BLaER1 treated with 17β-estradiol and CSF1 and Interleukin-3, amounts not matched to agents 10 nM and 100 nM (cell line): Measurements from ENCODE around the gene SNX30.

ENCODE experiments used
- H3K27ac ChIP-seq, 11 experiments: shearing (Covaris generic); formaldehyde crosslinking; 2 replicates each; pipeline ENCODE4 v1.8.1; 2022
- H3K27me3 ChIP-seq, 11 experiments: shearing (Covaris generic); formaldehyde crosslinking; 2 replicates each; pipeline ENCODE4 v1.8.1; 2022
- H3K36me3 ChIP-seq, 11 experiments: shearing (Covaris generic); formaldehyde crosslinking; 2 replicates each; pipeline ENCODE4 v1.8.1; 2022
- H3K4me1 ChIP-seq, 10 experiments: shearing (Covaris generic); formaldehyde crosslinking; 2 replicates each; pipeline ENCODE4 v1.8.1; 2022
- H3K4me2 ChIP-seq, 11 experiments: shearing (Covaris generic); formaldehyde crosslinking; 2 replicates each; pipeline ENCODE4 v1.8.1; 2022
- H3K4me3 ChIP-seq, 10 experiments: shearing (Covaris generic); formaldehyde crosslinking; 2 replicates each; pipeline ENCODE4 v1.8.1; 2022
- H3K9ac ChIP-seq, 11 experiments: shearing (Covaris generic); formaldehyde crosslinking; 2 replicates each; pipeline ENCODE4 v1.8.1; 2022
- H3K9me3 ChIP-seq, 11 experiments: shearing (Covaris generic); formaldehyde crosslinking; replicated peaks in 1 of 11; 2 replicates each; pipeline ENCODE4 v1.8.1; 2022
- H4K20me1 ChIP-seq, 11 experiments: shearing (Covaris generic); formaldehyde crosslinking; 2 replicates each; pipeline ENCODE4 v1.8.1; 2022
- Cebpa-rat ChIP-seq, 11 experiments: shearing (Covaris generic); IDR thresholded peaks; 2 replicates each; pipeline ENCODE4 v1.8.1; 2022

SNX30 gene

GRCh38 chr9:112912636-112913035, 162.1 kb downstream of the SNX30 start:
- peaks cover 0 to 12% (median 0%) of the 10 kb centered on the region in 11 experiments; a peak in 5 of 22 replicates for H3K9me3 ChIP-seq
- H3K4me3 ChIP-seq, result no peak overlapping the region
- H3K4me2 ChIP-seq, result no peak overlapping the region
- H3K36me3 ChIP-seq, result no peaks in the 10 kb centered on the region
- no peaks in the 10 kb centered on the region for H4K20me1 ChIP-seq
- no peaks in the 10 kb centered on the region for H3K4me1 ChIP-seq
- H3K9ac ChIP-seq, result no peak overlapping the region
- TF ChIP-seq Cebpa-rat (IDR thresholded peaks at IDR 0.05), result no peak
- no peak overlapping the region for H3K27ac ChIP-seq
- no peaks in the 10 kb centered on the region for H3K27me3 ChIP-seq

DNA sequence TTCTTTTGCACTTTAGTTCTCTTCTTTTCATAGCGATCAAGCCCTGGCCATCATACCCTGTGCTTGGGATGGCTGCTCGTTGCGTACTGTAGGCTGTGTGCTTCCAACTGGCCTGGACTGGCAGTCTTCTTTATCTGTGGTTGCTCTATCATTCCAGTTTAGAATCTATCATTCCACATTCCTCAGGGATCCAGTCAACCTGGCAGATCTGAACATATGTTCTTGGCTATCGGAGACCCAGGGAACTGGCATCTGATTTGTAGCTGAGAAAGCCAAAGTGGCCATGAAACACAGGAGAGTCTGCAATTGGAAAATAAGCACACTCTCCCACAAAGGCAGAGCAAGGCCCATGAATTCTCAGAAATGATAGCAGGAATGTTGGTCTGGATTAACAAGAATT, 162.8 kb downstream of the SNX30 start:
- Histone ChIP-seq H3K9me3 (peaks cover 0 to 12% (median 0%) of the 10 kb centered on the region in 11 experiments; a peak in 5 of 22 replicates), H3K4me1 (no peaks in the 10 kb centered on the region), H3K4me3 (no peak overlapping the region), H4K20me1 (no peaks in the 10 kb centered on the region), H3K4me2 (no peak overlapping the region), H3K36me3 (no peaks in the 10 kb centered on the region), H3K27me3 (no peaks in the 10 kb centered on the region), H3K27ac (no peak overlapping the region), H3K9ac (no peak overlapping the region)
- TF ChIP-seq Cebpa-rat (IDR thresholded peaks at IDR 0.05), result no peak

- no peaks in the 10 kb centered on the region for H3K36me3 ChIP-seq
- TF ChIP-seq Cebpa-rat (IDR thresholded peaks at IDR 0.05), result no peak
These were observed 164.0 kb downstream of the SNX30 start for GRCh38 chr9:112914524-112914923.

DNA sequence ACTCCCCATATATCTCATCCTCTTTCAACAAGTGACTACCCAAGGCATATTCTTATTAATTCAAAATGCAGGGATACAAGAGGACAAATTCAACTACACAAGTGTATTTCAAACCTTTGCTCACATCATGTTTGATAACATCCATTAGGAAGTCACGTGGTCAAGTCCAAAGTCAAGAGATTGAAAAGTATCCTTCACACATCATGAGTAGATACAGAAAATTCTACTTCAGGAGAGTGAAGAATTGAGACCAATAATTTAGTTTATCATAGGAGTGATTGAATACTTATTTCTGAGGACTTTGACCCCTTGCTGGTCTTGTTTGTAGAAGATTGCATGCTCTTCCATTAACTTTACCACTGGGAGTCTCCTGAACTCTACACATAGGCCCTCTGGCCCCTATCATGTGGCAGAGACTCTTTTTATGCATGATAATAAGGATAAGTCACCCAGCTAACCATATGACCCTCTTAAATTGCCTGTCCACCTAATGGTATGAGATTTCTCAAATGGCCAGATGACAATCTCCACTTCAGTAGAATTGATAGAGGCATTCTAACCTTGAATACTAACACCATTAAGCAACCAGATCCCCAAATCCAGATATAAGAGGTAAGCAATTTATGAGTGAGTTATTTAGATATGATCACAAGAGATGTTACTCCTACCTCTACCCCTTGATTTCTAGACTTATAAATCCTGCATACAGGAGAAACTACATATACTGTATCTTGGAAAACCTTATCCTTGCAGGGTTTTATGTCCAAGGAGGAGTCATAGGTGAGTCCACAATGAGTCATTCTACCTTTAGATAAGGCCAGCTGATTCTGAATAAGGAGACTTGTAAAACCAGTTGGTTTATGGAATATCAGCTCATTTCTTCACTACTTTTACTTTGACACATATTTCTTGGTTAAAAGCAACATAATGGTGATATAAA, 166.8 kb downstream of the SNX30 start:
- TF ChIP-seq Cebpa-rat (IDR thresholded peaks at IDR 0.05), result no peak
- no peak overlapping the region for H3K27ac ChIP-seq

More at GRCh38 chr9:112914524-112914923, 164.0 kb downstream of the SNX30 start:
- H3K9ac ChIP-seq, result no peak overlapping the region
- H4K20me1 ChIP-seq, result no peaks in the 10 kb centered on the region
- no peak overlapping the region for H3K27ac ChIP-seq
- H3K4me1 ChIP-seq, result no peaks in the 10 kb centered on the region
- H3K4me2 ChIP-seq, result no peak overlapping the region
- H3K4me3 ChIP-seq, result no peak overlapping the region
- no peaks in the 10 kb centered on the region for H3K27me3 ChIP-seq
- H3K9me3 ChIP-seq, result peaks cover 0 to 11% (median 0%) of the 10 kb centered on the region in 11 experiments; a peak in 5 of 22 replicates

DNA sequence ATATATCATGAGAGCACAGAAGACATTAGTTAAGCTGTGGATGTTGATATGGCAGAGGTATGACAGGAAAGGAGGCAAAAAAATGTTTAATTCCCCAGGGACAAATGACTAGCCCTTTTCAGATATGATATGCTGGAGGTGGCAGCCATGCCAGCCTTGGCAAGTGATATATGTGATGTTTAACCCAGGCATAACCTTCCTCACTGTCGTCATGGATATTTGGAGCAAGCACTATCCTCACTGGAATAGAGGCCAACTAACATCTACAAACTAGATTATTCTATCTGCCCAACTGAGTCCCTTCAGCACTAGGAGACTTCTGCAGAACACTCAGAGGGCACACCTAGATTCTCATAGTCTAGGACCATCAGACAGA, 167.4 kb downstream of the SNX30 start:
- no peak for TF ChIP-seq Cebpa-rat (IDR thresholded peaks at IDR 0.05)
- no peaks in the 10 kb centered on the region for H3K27me3 ChIP-seq
- H3K9ac ChIP-seq, result no peak overlapping the region
- no peak overlapping the region for H3K4me2 ChIP-seq
- H3K4me3 ChIP-seq, result no peak overlapping the region
- no peaks in the 10 kb centered on the region for H3K36me3 ChIP-seq
- H4K20me1 ChIP-seq, result no peaks in the 10 kb centered on the region
- no peak overlapping the region for H3K27ac ChIP-seq
- H3K9me3 ChIP-seq, result no peaks in the 10 kb centered on the region; a peak in 2 of 22 replicates
- peaks cover 0 to 5% (median 0%) of the 10 kb centered on the region in 10 experiments; a peak in 2 of 20 replicates for H3K4me1 ChIP-seq

More for the DNA sequence above, 166.8 kb downstream of the SNX30 start:
- no peak overlapping the region for H3K4me2 ChIP-seq
- no peak overlapping the region for H3K4me3 ChIP-seq
- no peak overlapping the region for H3K9ac ChIP-seq
- no peaks in the 10 kb centered on the region for H3K27me3 ChIP-seq
- H3K9me3 ChIP-seq, result peaks cover 0 to 6% (median 0%) of the 10 kb centered on the region in 11 experiments; a peak in 5 of 22 replicates
- H3K36me3 ChIP-seq, result no peaks in the 10 kb centered on the region
- no peaks in the 10 kb centered on the region for H4K20me1 ChIP-seq
- H3K4me1 ChIP-seq, result no peaks in the 10 kb centered on the region

GRCh38 chr9:112921549-112921948, 171.0 kb downstream of the SNX30 start:
- Histone ChIP-seq H3K27me3 (no peaks in the 10 kb centered on the region), H3K27ac (no peak overlapping the region), H3K36me3 (no peaks in the 10 kb centered on the region), H3K4me1 (peaks cover 0 to 9% (median 0%) of the 10 kb centered on the region in 10 experiments; a peak in 2 of 20 replicates), H3K9ac (no peak overlapping the region), H3K4me2 (no peak overlapping the region), H4K20me1 (no peaks in the 10 kb centered on the region), H3K9me3 (no peaks in the 10 kb centered on the region), H3K4me3 (no peak overlapping the region)
- TF ChIP-seq Cebpa-rat (IDR thresholded peaks at IDR 0.05), result no peak
